Subcutaneous adipose tissue (tissue), 4 donors: ENCODE data around the gene PTPRK. TPM values are rescaled to one million over a fixed set of nuclear protein-coding genes. Genes with fewer than 3 reads are reported as not detected.

Experiments used
- total RNA-seq, 4 donors: library from RNA; depleted of rRNA; stranded (reverse); fragments of >200 nt; gene quantifications; one replicate each; pipeline ENCODE4 v1.1.0, GENCODE V29; 2016
- TF ChIP-seq, protein P1 (sequence below): fragments of 450-650 bp; IDR thresholded peaks from one replicate; pipeline ENCODE4 v1.5.1; 2016; ENCODE audit warnings: low read depth, mild to moderate bottlenecking, control low read depth, antibody characterized with exemption, moderate library complexity

PTPRK gene
- total RNA-seq, 4 donors from 2014 or later: 21.6 to 31.0 (median 26.1) TPM

DNA sequence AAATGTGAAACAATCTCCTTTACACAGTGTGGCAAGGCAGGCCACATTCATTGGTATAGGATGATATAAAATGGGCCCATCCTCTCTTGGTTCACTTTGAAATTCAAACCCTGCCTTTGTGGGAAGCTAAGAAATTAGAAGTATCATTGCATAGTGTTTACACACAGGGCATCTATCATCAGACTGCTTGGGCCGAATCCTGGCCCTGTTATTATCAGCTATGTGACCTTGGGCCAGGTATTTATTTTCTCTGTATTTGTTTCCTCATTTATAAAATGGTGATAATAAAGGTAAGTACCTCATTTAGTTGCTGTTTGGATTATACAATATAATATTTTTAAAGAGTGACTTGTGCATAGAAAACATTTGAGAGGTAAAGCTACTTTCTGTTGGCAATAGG lies 45.5 kb downstream of the PTPRK start:
- TF ChIP-seq, protein P1, sequence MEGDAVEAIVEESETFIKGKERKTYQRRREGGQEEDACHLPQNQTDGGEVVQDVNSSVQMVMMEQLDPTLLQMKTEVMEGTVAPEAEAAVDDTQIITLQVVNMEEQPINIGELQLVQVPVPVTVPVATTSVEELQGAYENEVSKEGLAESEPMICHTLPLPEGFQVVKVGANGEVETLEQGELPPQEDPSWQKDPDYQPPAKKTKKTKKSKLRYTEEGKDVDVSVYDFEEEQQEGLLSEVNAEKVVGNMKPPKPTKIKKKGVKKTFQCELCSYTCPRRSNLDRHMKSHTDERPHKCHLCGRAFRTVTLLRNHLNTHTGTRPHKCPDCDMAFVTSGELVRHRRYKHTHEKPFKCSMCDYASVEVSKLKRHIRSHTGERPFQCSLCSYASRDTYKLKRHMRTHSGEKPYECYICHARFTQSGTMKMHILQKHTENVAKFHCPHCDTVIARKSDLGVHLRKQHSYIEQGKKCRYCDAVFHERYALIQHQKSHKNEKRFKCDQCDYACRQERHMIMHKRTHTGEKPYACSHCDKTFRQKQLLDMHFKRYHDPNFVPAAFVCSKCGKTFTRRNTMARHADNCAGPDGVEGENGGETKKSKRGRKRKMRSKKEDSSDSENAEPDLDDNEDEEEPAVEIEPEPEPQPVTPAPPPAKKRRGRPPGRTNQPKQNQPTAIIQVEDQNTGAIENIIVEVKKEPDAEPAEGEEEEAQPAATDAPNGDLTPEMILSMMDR: no peak

DNA sequence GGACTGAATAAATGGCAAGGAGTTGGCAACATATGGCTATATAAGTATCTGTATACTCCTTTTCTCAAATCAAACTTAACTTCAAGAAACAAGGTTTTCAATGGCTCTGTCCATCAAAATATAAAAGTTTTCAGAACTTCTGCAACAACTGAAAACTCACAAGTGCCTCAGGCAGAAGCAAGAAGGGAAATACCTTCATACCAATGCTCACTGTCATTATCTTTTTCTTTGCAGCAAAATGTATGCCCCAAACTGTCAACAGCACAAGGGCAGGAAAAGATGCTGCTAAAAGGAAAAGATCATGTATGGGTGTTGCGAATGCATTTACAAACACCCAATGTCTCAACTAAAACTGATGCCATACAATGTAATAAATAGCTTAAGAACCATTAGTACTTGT lies 45.9 kb downstream of the PTPRK start:
- TF ChIP-seq, protein P1: no peak

DNA sequence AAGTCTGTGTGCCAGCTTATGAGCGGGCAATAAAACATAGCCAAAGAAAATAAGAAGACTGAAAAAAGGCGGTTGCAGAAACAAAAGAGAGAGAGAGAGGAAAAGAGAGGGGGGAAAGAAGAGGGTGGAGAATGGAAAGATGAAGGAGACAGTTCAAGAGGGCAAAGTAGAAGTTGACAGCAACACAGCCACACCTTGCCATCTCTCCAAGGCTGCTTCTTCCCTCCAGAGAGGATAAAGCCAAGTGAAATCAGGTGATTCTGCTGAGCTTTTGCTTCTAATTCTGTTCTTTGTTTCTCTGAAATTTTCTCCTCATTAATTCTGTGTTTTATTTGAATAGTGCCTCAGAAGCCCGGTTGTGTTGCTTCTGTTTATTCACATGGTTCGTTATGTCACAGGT lies 48.5 kb downstream of the PTPRK start:
- TF ChIP-seq, protein P1: no peak

DNA sequence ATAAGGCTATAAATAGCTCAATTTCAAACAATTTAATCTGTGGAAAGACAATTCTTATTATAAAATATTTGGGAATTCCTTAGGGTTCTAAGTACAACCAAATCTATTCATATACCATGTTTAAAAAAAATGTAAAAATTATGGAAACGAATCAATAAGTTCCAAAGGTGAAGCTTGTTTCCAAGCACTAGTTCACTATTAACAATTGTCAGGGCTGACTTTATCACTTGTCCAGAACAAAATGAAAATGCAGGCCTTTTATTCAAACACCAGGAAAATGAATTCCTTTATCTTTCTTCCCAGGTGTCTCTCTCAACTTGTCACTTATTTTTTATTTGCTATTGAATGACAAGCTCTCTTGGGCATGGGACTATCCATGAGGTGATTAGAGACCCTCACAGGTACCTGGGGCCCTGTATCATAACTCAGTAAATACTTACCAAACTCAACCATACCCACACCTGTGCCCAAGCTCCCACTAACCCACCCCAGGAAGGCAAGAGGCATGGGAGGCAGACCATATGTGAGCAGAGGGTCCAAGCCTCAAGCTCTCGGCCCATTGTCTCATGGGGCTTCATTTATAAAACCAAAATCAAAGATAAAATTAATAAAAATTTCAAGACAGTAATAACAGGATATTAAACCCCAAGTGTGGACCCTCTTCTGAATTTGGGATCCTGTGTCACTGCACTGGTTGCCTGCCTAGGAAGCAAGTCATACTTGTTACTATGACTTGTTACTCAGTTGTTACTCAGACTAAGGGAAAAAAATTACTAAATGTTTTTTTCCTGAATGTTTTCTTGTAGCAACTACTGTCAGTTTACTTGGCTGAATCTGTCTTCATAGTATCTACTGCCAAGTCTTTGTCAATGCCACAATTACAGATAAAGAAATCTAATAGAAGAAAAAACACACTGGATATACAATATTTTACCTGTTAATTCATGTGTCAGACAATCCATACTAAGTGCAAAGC lies 54.7 kb downstream of the PTPRK start:
- TF ChIP-seq, protein P1: no peak

DNA sequence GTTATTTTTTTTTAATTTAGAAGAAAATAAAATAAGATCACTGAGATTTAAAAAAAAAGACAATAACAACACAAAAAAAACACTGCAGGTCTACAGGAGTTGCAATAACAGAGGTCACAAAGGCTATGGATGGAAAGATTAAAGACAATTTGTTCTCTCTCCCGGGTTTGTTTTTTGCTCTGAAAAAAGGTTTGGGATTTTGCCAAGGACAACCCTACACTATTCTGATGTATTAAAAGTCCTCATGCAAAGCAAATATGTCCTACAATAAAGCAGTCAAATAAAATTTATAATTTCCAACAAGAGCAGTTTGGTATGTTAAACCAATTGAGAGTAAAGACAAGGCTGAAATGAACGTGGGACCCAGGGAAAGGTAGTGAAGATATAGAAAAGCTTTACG lies 55.6 kb downstream of the PTPRK start:
- TF ChIP-seq, protein P1: no peak

DNA sequence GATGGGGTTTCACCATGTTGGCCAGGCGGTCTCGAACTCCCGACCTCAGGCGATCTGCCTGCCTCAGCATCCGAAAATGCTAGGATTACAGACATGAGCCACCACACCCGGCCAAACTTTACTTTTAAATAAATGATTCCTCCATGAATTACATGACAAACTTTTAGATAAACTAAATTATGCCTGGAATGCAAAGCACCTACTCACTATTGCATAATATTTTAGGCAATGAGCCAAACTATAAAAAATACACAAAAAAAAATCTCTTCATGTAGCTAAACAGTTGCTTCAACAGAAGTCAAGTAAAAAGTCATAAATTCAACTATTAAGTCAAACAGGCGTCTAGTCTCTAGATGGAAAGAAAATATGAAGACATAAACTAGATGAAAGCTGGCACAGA lies 56.5 kb downstream of the PTPRK start:
- TF ChIP-seq, protein P1: no peak

DNA sequence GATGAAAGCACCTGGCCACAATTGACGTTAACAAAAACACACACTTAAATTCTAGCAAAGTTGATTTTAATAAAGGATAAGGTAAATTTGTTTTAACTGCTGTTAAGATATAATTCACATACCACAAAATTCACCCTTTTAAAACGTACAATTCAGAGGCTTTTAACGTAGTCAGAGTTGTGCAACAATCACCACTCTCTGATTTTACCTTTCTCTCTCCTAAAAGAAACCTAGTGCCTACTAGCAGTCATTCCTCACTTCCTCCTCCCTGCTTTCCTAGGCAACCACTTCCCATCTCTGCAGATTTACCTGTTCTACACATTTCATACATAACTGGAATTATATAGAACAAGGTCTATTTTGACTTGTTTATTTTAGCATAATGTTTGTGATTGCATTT lies 58.9 kb downstream of the PTPRK start:
- TF ChIP-seq, protein P1: no peak
